ENCODE measurements around the gene SLC6A8. TPM values are rescaled to one million over a fixed set of nuclear protein-coding genes. Genes with fewer than 3 reads are reported as not detected.
A peak's percentile ranks its signal among the peaks of the same experiment; 100 is the strongest.

The SLC6A8 gene
- total RNA-seq, 1 donor from 2014 or later, result 57.9 TPM

GRCh38 chrX:153688071-153688470 lies 345 bp downstream of the SLC6A8 start:
- peaks cover 5% of the 10 kb centered on the region for H3K79me2 ChIP-seq (ENCODE audit: insufficient read depth, low read length)
- no peak for DNase-seq (ENCODE audit: low read depth)
- H3K36me3 ChIP-seq (ENCODE audit: insufficient read depth, low read length), result no peaks in the 10 kb centered on the region
- no peak overlapping the region for H2AFZ ChIP-seq (ENCODE audit: low read depth, low read length)
- H4K20me1 ChIP-seq (ENCODE audit: insufficient read depth, low read length), result peaks cover 10% of the 10 kb centered on the region
- H3K4me1 Mint-ChIP-seq (ENCODE audit: low read depth, unreplicated experiment), result peaks cover 2% of the 10 kb centered on the region
- H3K27ac ChIP-seq (ENCODE audit: low read depth, low read length), result no peak overlapping the region
- peaks cover 11% of the 10 kb centered on the region for H3K4me1 ChIP-seq (ENCODE audit: insufficient read depth, low read length)
- H3K4me3 Mint-ChIP-seq (ENCODE audit: unreplicated experiment), result no peak overlapping the region
- H3K27me3 ChIP-seq (ENCODE audit: insufficient read depth, low read length), result no peaks in the 10 kb centered on the region
- H3K36me3 Mint-ChIP-seq (ENCODE audit: low read depth, unreplicated experiment), result no peaks in the 10 kb centered on the region
- H3K4me3 ChIP-seq (ENCODE audit: insufficient read depth, low read depth, low read length), result no peak overlapping the region
- no peak overlapping the region for H3K27ac Mint-ChIP-seq (ENCODE audit: unreplicated experiment)
- H3K9ac ChIP-seq (ENCODE audit: low read length), result no peak overlapping the region
- no peak for TF ChIP-seq EZH2 (IDR thresholded peaks at IDR 0.05; ENCODE audit: insufficient read depth, low read length)
- no peak for TF ChIP-seq CTCF (IDR thresholded peaks at IDR 0.05; ENCODE audit: insufficient read depth, low read depth, low read length)
- no peak for FAIRE-seq
- no peaks in the 10 kb centered on the region for H3K9me3 Mint-ChIP-seq (ENCODE audit: unreplicated experiment)
- H3K9me3 ChIP-seq (ENCODE audit: insufficient read depth, low read depth, low read length), result no peaks in the 10 kb centered on the region
- no peak overlapping the region for H3K4me2 ChIP-seq (ENCODE audit: low read length)
- H3K27me3 Mint-ChIP-seq (ENCODE audit: low read depth, unreplicated experiment), result no peaks in the 10 kb centered on the region

- Mint-ChIP-seq H3K27ac (ENCODE audit: unreplicated experiment) (no peak overlapping the region), H3K4me3 (ENCODE audit: unreplicated experiment) (no peak overlapping the region), H3K27me3 (ENCODE audit: low read depth, unreplicated experiment) (no peaks in the 10 kb centered on the region), H3K4me1 (ENCODE audit: low read depth, unreplicated experiment) (peaks cover 2% of the 10 kb centered on the region), H3K36me3 (ENCODE audit: low read depth, unreplicated experiment) (no peaks in the 10 kb centered on the region), H3K9me3 (ENCODE audit: unreplicated experiment) (no peaks in the 10 kb centered on the region)
- Histone ChIP-seq H3K79me2 (ENCODE audit: insufficient read depth, low read length) (peaks cover 5% of the 10 kb centered on the region), H3K27me3 (ENCODE audit: insufficient read depth, low read length) (no peaks in the 10 kb centered on the region), H3K9me3 (ENCODE audit: insufficient read depth, low read depth, low read length) (no peaks in the 10 kb centered on the region), H3K4me1 (ENCODE audit: insufficient read depth, low read length) (peaks cover 11% of the 10 kb centered on the region), H3K27ac (ENCODE audit: low read depth, low read length) (no peak overlapping the region), H3K9ac (ENCODE audit: low read length) (peak overlapping the region; percentile 48), H3K4me2 (ENCODE audit: low read length) (peak overlapping the region; percentile 68), H3K4me3 (ENCODE audit: insufficient read depth, low read depth, low read length) (peak overlapping the region; percentile 33), H2AFZ (ENCODE audit: low read depth, low read length) (no peak overlapping the region), H4K20me1 (ENCODE audit: insufficient read depth, low read length) (peaks cover 10% of the 10 kb centered on the region), H3K36me3 (ENCODE audit: insufficient read depth, low read length) (no peaks in the 10 kb centered on the region)
- DNase-seq (ENCODE audit: low read depth), result no peak
- no peak for FAIRE-seq
- TF ChIP-seq EZH2 (IDR thresholded peaks at IDR 0.05; ENCODE audit: insufficient read depth, low read length) (no peak), CTCF (IDR thresholded peaks at IDR 0.05; ENCODE audit: insufficient read depth, low read depth, low read length) (no peak)
Observed at GRCh38 chrX:153688506-153688905, 780 bp downstream of the SLC6A8 start.

GRCh38 chrX:153688911-153689590 lies 1.3 kb downstream of the SLC6A8 start:
- no peak overlapping the region for H3K9ac ChIP-seq (ENCODE audit: low read length)
- H3K27ac ChIP-seq (ENCODE audit: low read depth, low read length), result no peak overlapping the region
- Mint-ChIP-seq H3K4me1 (ENCODE audit: low read depth, unreplicated experiment) (peaks cover 2% of the 10 kb centered on the region), H3K27ac (ENCODE audit: unreplicated experiment) (no peak overlapping the region), H3K27me3 (ENCODE audit: low read depth, unreplicated experiment) (no peaks in the 10 kb centered on the region), H3K9me3 (ENCODE audit: unreplicated experiment) (no peaks in the 10 kb centered on the region), H3K4me3 (ENCODE audit: unreplicated experiment) (peak overlapping the region; percentile 76), H3K36me3 (ENCODE audit: low read depth, unreplicated experiment) (no peaks in the 10 kb centered on the region)
- no peaks in the 10 kb centered on the region for H3K36me3 ChIP-seq (ENCODE audit: insufficient read depth, low read length)
- no peaks in the 10 kb centered on the region for H3K9me3 ChIP-seq (ENCODE audit: insufficient read depth, low read depth, low read length)
- peak overlapping the region; percentile 76 for H3K4me2 ChIP-seq (ENCODE audit: low read length)
- TF ChIP-seq CTCF (IDR thresholded peaks at IDR 0.05; ENCODE audit: insufficient read depth, low read depth, low read length) (no peak), EZH2 (IDR thresholded peaks at IDR 0.05; ENCODE audit: insufficient read depth, low read length) (no peak)
- H3K79me2 ChIP-seq (ENCODE audit: insufficient read depth, low read length), result peaks cover 5% of the 10 kb centered on the region
- H2AFZ ChIP-seq (ENCODE audit: low read depth, low read length), result no peak overlapping the region
- H4K20me1 ChIP-seq (ENCODE audit: insufficient read depth, low read length), result peaks cover 10% of the 10 kb centered on the region
- no peaks in the 10 kb centered on the region for H3K27me3 ChIP-seq (ENCODE audit: insufficient read depth, low read length)
- DNase-seq (ENCODE audit: low read depth), result no peak
- no peak for FAIRE-seq
- H3K4me3 ChIP-seq (ENCODE audit: insufficient read depth, low read depth, low read length), result peak overlapping the region; percentile 17
- H3K4me1 ChIP-seq (ENCODE audit: insufficient read depth, low read length), result peaks cover 11% of the 10 kb centered on the region
